Activated CD4-positive, alpha-beta memory T cell treated with anti-CD3 and anti-CD28 coated beads, Interleukin-2, amount 10 ng/mL, durations not matched to agents 7 days and 5 days (primary cell): ENCODE measurements around the gene MPI. TPM values are rescaled to one million over a fixed set of nuclear protein-coding genes. Genes with fewer than 3 reads are reported as not detected.

Source experiments
- CTCF ChIA-PET: fragments of 350-600 bp; sonication (Branson Sonifier 250); formaldehyde crosslinking; loops from one replicate; lab custom pipeline; 2021; ENCODE audit warnings: antibody characterized with exemption, inconsistent platforms; lab: Charles Lee
- POLR2A ChIA-PET: fragments of 350-600 bp; sonication (Branson Sonifier 250); formaldehyde crosslinking; loops from one replicate; lab custom pipeline; 2021; ENCODE audit warnings: antibody characterized with exemption; lab: Charles Lee
- DNase-seq: peaks from one replicate; pipeline ENCODE4 v3.0.0-alpha.2; 2020
- H3K27ac Mint-ChIP-seq: one replicate; pipeline ENCODE4 v1.8.0; 2021; ENCODE audit warnings: mild to moderate bottlenecking, mixed read lengths
- H3K27me3 Mint-ChIP-seq: one replicate; pipeline ENCODE4 v1.8.0; 2021; ENCODE audit warnings: mixed read lengths
- H3K36me3 Mint-ChIP-seq: one replicate; pipeline ENCODE4 v1.8.0; 2021; ENCODE audit warnings: low read depth, mixed read lengths
- H3K4me1 Mint-ChIP-seq: one replicate; pipeline ENCODE4 v1.8.0; 2021; ENCODE audit warnings: mixed read lengths
- H3K4me3 Mint-ChIP-seq: one replicate; pipeline ENCODE4 v1.8.0; 2021; ENCODE audit warnings: mild to moderate bottlenecking, mixed read lengths
- H3K9me3 Mint-ChIP-seq: one replicate; pipeline ENCODE4 v1.8.0; 2021; ENCODE audit warnings: mixed read lengths
- total RNA-seq, 2 experiments: library from RNA; stranded (reverse); gene quantifications; one replicate each; pipeline ENCODE4 v1.2.3, GENCODE V29; 2021

Gene MPI
- total RNA-seq, 2 experiments from 2014 or later, result 82.8 to 92.9 TPM

- DNase-seq, result no peak
- ChIA-PET CTCF (interaction anchor here (0.6 to 2.2 kb wide), 3 partner anchors 49 to 59 kb away, joined by 3 to 11 read pairs (median 4); no protein-coding TSS in a partner anchor), POLR2A (interaction anchor here (0.7 to 2.9 kb wide), 5 partner anchors 11 to 54 kb away, joined by 3 to 16 read pairs (median 4); partner anchors contain the start of gene MPI)
- Mint-ChIP-seq H3K27ac (peak overlapping the region; percentile 79), H3K9me3 (no peaks in the 10 kb centered on the region), H3K36me3 (peaks cover 63% of the 10 kb centered on the region), H3K4me3 (no peak overlapping the region), H3K27me3 (no peaks in the 10 kb centered on the region), H3K4me1 (peaks cover 47% of the 10 kb centered on the region)
Observed at GRCh38 chr15:74847432-74847831, 42.4 kb upstream of the MPI start.

GRCh38 chr15:74850393-74850792 is 39.4 kb upstream of the MPI start:
- Mint-ChIP-seq H3K4me1 (peaks cover 22% of the 10 kb centered on the region), H3K9me3 (no peaks in the 10 kb centered on the region), H3K4me3 (no peak overlapping the region), H3K36me3 (peaks cover 57% of the 10 kb centered on the region), H3K27ac (no peak overlapping the region), H3K27me3 (no peaks in the 10 kb centered on the region)
- no peak for DNase-seq
- POLR2A ChIA-PET, result interaction anchor here (1.3 to 2.5 kb wide), 2 partner anchors 20 to 56 kb away, joined by 3 to 7 read pairs; partner anchors contain the start of gene FAM219B
- CTCF ChIA-PET, result no interaction called here

- POLR2A ChIA-PET, result interaction anchor here (1.3 to 1.4 kb wide), 2 partner anchors 9 to 54 kb away, joined by 3 to 4 read pairs; partner anchors contain the start of genes FAM219B and ULK3
Observed at GRCh38 chr15:74851960-74852359, 37.9 kb upstream of the MPI start.

GRCh38 chr15:74854453-74855022 is 35.3 kb upstream of the MPI start:
- peaks cover 40% of the 10 kb centered on the region for H3K36me3 Mint-ChIP-seq

More at GRCh38 chr15:74851960-74852359, 37.9 kb upstream of the MPI start:
- H3K9me3 Mint-ChIP-seq, result no peaks in the 10 kb centered on the region
- peaks cover 20% of the 10 kb centered on the region for H3K4me1 Mint-ChIP-seq
- peaks cover 52% of the 10 kb centered on the region for H3K36me3 Mint-ChIP-seq
- CTCF ChIA-PET, result no interaction called here
- no peak overlapping the region for H3K27ac Mint-ChIP-seq
- H3K27me3 Mint-ChIP-seq, result no peaks in the 10 kb centered on the region
- no peak for DNase-seq
- no peak overlapping the region for H3K4me3 Mint-ChIP-seq

GRCh38 chr15:74855857-74856256 is 34.0 kb upstream of the MPI start:
- DNase-seq, result no peak
- CTCF ChIA-PET, result interaction anchor here (0.6 to 5.8 kb wide), 6 partner anchors 9 to 85 kb away, joined by 3 to 37 read pairs (median 3); no protein-coding TSS in a partner anchor
- no peaks in the 10 kb centered on the region for H3K27me3 Mint-ChIP-seq
- H3K4me3 Mint-ChIP-seq, result no peak overlapping the region
- POLR2A ChIA-PET, result interaction anchor here (0.6 to 6.9 kb wide), 4 partner anchors 16 to 52 kb away, joined by 3 to 52 read pairs (median 4); partner anchors contain the start of genes MPI and SCAMP2
- peaks cover 35% of the 10 kb centered on the region for H3K36me3 Mint-ChIP-seq
- peaks cover 38% of the 10 kb centered on the region for H3K4me1 Mint-ChIP-seq
- no peaks in the 10 kb centered on the region for H3K9me3 Mint-ChIP-seq
- H3K27ac Mint-ChIP-seq, result peak overlapping the region; percentile 65

More at GRCh38 chr15:74854453-74855022, 35.3 kb upstream of the MPI start:
- Mint-ChIP-seq H3K4me1 (peaks cover 34% of the 10 kb centered on the region), H3K27ac (no peak overlapping the region), H3K9me3 (no peaks in the 10 kb centered on the region), H3K4me3 (no peak overlapping the region), H3K27me3 (no peaks in the 10 kb centered on the region)
- ChIA-PET POLR2A (interaction anchor here (1.1 to 6.9 kb wide), 3 partner anchors 10 to 35 kb away, joined by 3 to 52 read pairs (median 5); partner anchors contain the start of genes MPI and SCAMP2), CTCF (interaction anchor here (5.8 kb wide), 1 partner anchor 47 kb away, joined by 37 read pairs; no protein-coding TSS in a partner anchor)
- no peak for DNase-seq

GRCh38 chr15:74856537-74856936 is 33.3 kb upstream of the MPI start:
- no peak overlapping the region for H3K27ac Mint-ChIP-seq
- CTCF ChIA-PET, result interaction anchor here (0.6 to 5.8 kb wide), 7 partner anchors 9 to 224 kb away, joined by 3 to 37 read pairs (median 3); no protein-coding TSS in a partner anchor
- no peaks in the 10 kb centered on the region for H3K9me3 Mint-ChIP-seq
- no peak for DNase-seq
- H3K4me1 Mint-ChIP-seq, result peaks cover 40% of the 10 kb centered on the region
- no peak overlapping the region for H3K4me3 Mint-ChIP-seq
- peaks cover 29% of the 10 kb centered on the region for H3K36me3 Mint-ChIP-seq
- POLR2A ChIA-PET, result interaction anchor here (0.6 to 6.9 kb wide), 8 partner anchors 11 to 68 kb away, joined by 3 to 52 read pairs (median 3); partner anchors contain the start of genes MPI and SCAMP2
- no peaks in the 10 kb centered on the region for H3K27me3 Mint-ChIP-seq

GRCh38 chr15:74857082-74857655 is 32.7 kb upstream of the MPI start:
- CTCF ChIA-PET, result interaction anchor here (0.6 to 5.8 kb wide), 7 partner anchors 13 to 225 kb away, joined by 3 to 37 read pairs (median 3); no protein-coding TSS in a partner anchor
- POLR2A ChIA-PET, result interaction anchor here (0.6 to 6.9 kb wide), 8 partner anchors 8 to 69 kb away, joined by 3 to 52 read pairs (median 3); partner anchors contain the start of gene SCAMP2

GRCh38 chr15:74857671-74858368 is 32.0 kb upstream of the MPI start:
- peaks cover 21% of the 10 kb centered on the region for H3K36me3 Mint-ChIP-seq
- H3K4me1 Mint-ChIP-seq, result peaks cover 42% of the 10 kb centered on the region
- DNase-seq, result no peak
- peak overlapping the region; percentile 85 for H3K27ac Mint-ChIP-seq
- POLR2A ChIA-PET, result interaction anchor here (0.9 to 6.9 kb wide), 6 partner anchors 9 to 50 kb away, joined by 3 to 52 read pairs (median 4); partner anchors contain the start of gene SCAMP2
- no peaks in the 10 kb centered on the region for H3K27me3 Mint-ChIP-seq
- CTCF ChIA-PET, result interaction anchor here (0.6 to 5.8 kb wide), 10 partner anchors 12 to 225 kb away, joined by 3 to 37 read pairs (median 5); partner anchors contain the start of gene ULK3
- no peaks in the 10 kb centered on the region for H3K9me3 Mint-ChIP-seq
- no peak overlapping the region for H3K4me3 Mint-ChIP-seq

More at GRCh38 chr15:74857082-74857655, 32.7 kb upstream of the MPI start:
- peaks cover 26% of the 10 kb centered on the region for H3K36me3 Mint-ChIP-seq
- DNase-seq, result no peak
- no peaks in the 10 kb centered on the region for H3K9me3 Mint-ChIP-seq
- H3K4me1 Mint-ChIP-seq, result peaks cover 40% of the 10 kb centered on the region
- no peak overlapping the region for H3K4me3 Mint-ChIP-seq
- H3K27ac Mint-ChIP-seq, result peak overlapping the region; percentile 85
- H3K27me3 Mint-ChIP-seq, result no peaks in the 10 kb centered on the region

GRCh38 chr15:74858369-74858740 is 31.5 kb upstream of the MPI start:
- CTCF ChIA-PET, result interaction anchor here (0.9 to 5.8 kb wide), 9 partner anchors 12 to 226 kb away, joined by 3 to 37 read pairs (median 5); partner anchors contain the start of gene ULK3
- POLR2A ChIA-PET, result interaction anchor here (0.9 to 6.9 kb wide), 7 partner anchors 9 to 49 kb away, joined by 3 to 52 read pairs (median 4); partner anchors contain the start of genes FAM219B and SCAMP2
- peak overlapping the region; percentile 85 for H3K27ac Mint-ChIP-seq
- H3K4me1 Mint-ChIP-seq, result peaks cover 46% of the 10 kb centered on the region
- DNase-seq, result no peak
- no peaks in the 10 kb centered on the region for H3K27me3 Mint-ChIP-seq
- no peaks in the 10 kb centered on the region for H3K9me3 Mint-ChIP-seq
- H3K36me3 Mint-ChIP-seq, result peaks cover 15% of the 10 kb centered on the region
- no peak overlapping the region for H3K4me3 Mint-ChIP-seq

GRCh38 chr15:74863239-74864056 is 26.4 kb upstream of the MPI start:
- ChIA-PET POLR2A (interaction anchor here (0.9 to 2.0 kb wide), 3 partner anchors 10 to 34 kb away, joined by 3 to 6 read pairs (median 3); partner anchors contain the start of gene SCAMP2), CTCF (no interaction called here)
- DNase-seq, result no peak
- no peaks in the 10 kb centered on the region for H3K9me3 Mint-ChIP-seq
- peak overlapping the region; percentile 76 for H3K27ac Mint-ChIP-seq
- no peaks in the 10 kb centered on the region for H3K27me3 Mint-ChIP-seq
- no peak overlapping the region for H3K4me3 Mint-ChIP-seq
- H3K36me3 Mint-ChIP-seq, result peaks cover 46% of the 10 kb centered on the region
- H3K4me1 Mint-ChIP-seq, result peaks cover 69% of the 10 kb centered on the region

- Mint-ChIP-seq H3K4me3 (no peak overlapping the region), H3K27ac (peak overlapping the region; percentile 64), H3K4me1 (peaks cover 69% of the 10 kb centered on the region), H3K36me3 (peaks cover 45% of the 10 kb centered on the region), H3K27me3 (no peaks in the 10 kb centered on the region), H3K9me3 (no peaks in the 10 kb centered on the region)
- CTCF ChIA-PET, result interaction anchor here (1.1 kb wide), 1 partner anchor 37 kb away, joined by 4 read pairs; no protein-coding TSS in a partner anchor
- no peak for DNase-seq
- POLR2A ChIA-PET, result interaction anchor here (0.8 to 2.0 kb wide), 5 partner anchors 9 to 56 kb away, joined by 3 to 6 read pairs (median 3); partner anchors contain the start of genes FAM219B and SCAMP2
Observed at GRCh38 chr15:74864296-74864695, 25.5 kb upstream of the MPI start.
